Mesenchymal stem cell (in vitro differentiated cells and primary cell): ENCODE measurements around the gene MYO9A.

Experiments
- DNase-seq: peaks from one replicate; pipeline ENCODE4 v3.0.0-alpha.2; 2013
- H2AFZ ChIP-seq: one replicate; pipeline ENCODE4 v1.6.1; 2013; ENCODE audit warnings: low read depth, mild to moderate bottlenecking, control low read depth, inconsistent platforms, low read length, moderate library complexity
- H2AK5ac ChIP-seq: 2 replicates; pipeline ENCODE4 v1.6.1; 2013; ENCODE audit warnings: low read length, moderate library complexity, mild to moderate bottlenecking, inconsistent platforms; ENCODE audit not compliant: severe bottlenecking
- H2BK120ac ChIP-seq: one replicate; pipeline ENCODE4 v1.6.1; 2013; ENCODE audit warnings: low read depth, mild to moderate bottlenecking, inconsistent platforms, low read length, moderate library complexity
- H2BK12ac ChIP-seq, 2 experiments: one replicate each; pipeline ENCODE4 v1.6.1; 2013; ENCODE audit warnings: inconsistent platforms in 2 of 2, low read length in 2 of 2, mild to moderate bottlenecking in 2 of 2, moderate library complexity in 2 of 2, control low read depth in 1 of 2
- H2BK15ac ChIP-seq: one replicate; pipeline ENCODE4 v1.6.1; 2013; ENCODE audit warnings: mild to moderate bottlenecking, low read depth, inconsistent platforms; ENCODE audit not compliant: poor library complexity, severe bottlenecking
- H2BK5ac ChIP-seq: 2 replicates; pipeline ENCODE4 v1.6.1; 2013; ENCODE audit warnings: low read depth, mild to moderate bottlenecking, low read length, control low read depth, inconsistent platforms; ENCODE audit not compliant: poor library complexity, severe bottlenecking
- H3K14ac ChIP-seq, 2 experiments: one replicate each; pipeline ENCODE4 v1.6.1; 2013; ENCODE audit warnings: inconsistent platforms in 2 of 2, low read length in 2 of 2, control low read depth in 1 of 2, mild to moderate bottlenecking in 1 of 2, moderate library complexity in 1 of 2
- H3K18ac ChIP-seq, 2 experiments: one replicate each; pipeline ENCODE4 v1.6.1; 2013; ENCODE audit warnings: inconsistent platforms in 2 of 2, low read length in 2 of 2, control low read depth in 1 of 2, low read depth in 1 of 2, mild to moderate bottlenecking in 1 of 2
- H3K23ac ChIP-seq, 2 experiments: one replicate each; pipeline ENCODE4 v1.6.1; 2013; ENCODE audit warnings: inconsistent platforms in 2 of 2, low read length in 2 of 2, mild to moderate bottlenecking in 2 of 2, moderate library complexity in 2 of 2, control low read depth in 1 of 2
- H3K27ac ChIP-seq: 2 replicates; pipeline ENCODE4 v1.5.1; 2013; ENCODE audit warnings: mild to moderate bottlenecking, moderate library complexity, low read length, control low read depth, inconsistent platforms; ENCODE audit not compliant: poor library complexity, severe bottlenecking
- H3K27me3 ChIP-seq, 2 experiments: 2 replicates each; pipeline versions ENCODE4 v1.6.1 to v1.7.0; 2013; ENCODE audit warnings: low read length in 2 of 2, mild to moderate bottlenecking in 2 of 2, moderate library complexity in 2 of 2, control low read depth in 1 of 2, inconsistent platforms in 1 of 2; ENCODE audit not compliant: control insufficient read depth in 1 of 2, insufficient read depth in 1 of 2
- H3K36me3 ChIP-seq, 2 experiments: 2 replicates each; pipeline versions ENCODE4 v1.6.1 to v1.7.0; 2013; ENCODE audit warnings: low read length in 2 of 2, control low read depth in 1 of 2, inconsistent platforms in 1 of 2, low read depth in 1 of 2, mild to moderate bottlenecking in 1 of 2; ENCODE audit not compliant: insufficient read depth in 2 of 2, control insufficient read depth in 1 of 2
- H3K4ac ChIP-seq, 2 experiments: one replicate each; pipeline ENCODE4 v1.6.1; 2013; ENCODE audit warnings: inconsistent platforms in 2 of 2, low read length in 2 of 2, mild to moderate bottlenecking in 2 of 2, moderate library complexity in 2 of 2, control low read depth in 1 of 2, low read depth in 1 of 2
- H3K4me1 ChIP-seq: 2 replicates; pipeline ENCODE4 v1.6.1; 2013; ENCODE audit warnings: low read depth, low read length, control low read depth; ENCODE audit not compliant: control insufficient read depth, insufficient read depth
- H3K4me2 ChIP-seq: 2 replicates; pipeline ENCODE4 v1.6.1; 2013; ENCODE audit warnings: low read length, mild to moderate bottlenecking, inconsistent platforms; ENCODE audit not compliant: poor library complexity, severe bottlenecking
- H3K4me3 ChIP-seq, 2 experiments: 2 replicates each; pipeline versions ENCODE4 v1.5.1 to v1.7.0; 2013; ENCODE audit warnings: low read length in 2 of 2, mild to moderate bottlenecking in 2 of 2, control low read depth in 1 of 2, low read depth in 1 of 2; ENCODE audit not compliant: insufficient read depth in 1 of 2
- H3K79me1 ChIP-seq: replicated peaks from 2 replicates; pipeline ENCODE4 v1.6.1; 2013; ENCODE audit warnings: mild to moderate bottlenecking, control low read depth, low read length, inconsistent platforms; ENCODE audit not compliant: poor library complexity, severe bottlenecking
- H3K9ac ChIP-seq: 2 replicates; pipeline ENCODE4 v1.7.0; 2013; ENCODE audit warnings: mild to moderate bottlenecking, low read length, moderate library complexity
- H3K9me3 ChIP-seq: 2 replicates; pipeline ENCODE4 v1.7.0; 2013; ENCODE audit warnings: mild to moderate bottlenecking, low read length; ENCODE audit not compliant: control insufficient read depth
- H4K8ac ChIP-seq: one replicate; pipeline ENCODE4 v1.6.1; 2013; ENCODE audit warnings: inconsistent platforms, mild to moderate bottlenecking, low read length, moderate library complexity
- H4K91ac ChIP-seq: one replicate; pipeline ENCODE4 v1.6.1; 2013; ENCODE audit warnings: mild to moderate bottlenecking, low read length, inconsistent platforms
- WGBS: methylation state at CpG from one replicate; pipeline ENCODE4 v1.1.7; 2013; ENCODE audit warnings: mixed read lengths; 5-methylcytosine and 5-hydroxymethylcytosine counted together

The MYO9A gene

GRCh38 chr15:71844916-71845315 is 273.0 kb downstream of the MYO9A start:
- H3K79me1 ChIP-seq = no peaks in the 10 kb centered on the region
- H2AFZ ChIP-seq = no peak overlapping the region
- H2AK5ac ChIP-seq = no peak overlapping the region
- H3K4me1 ChIP-seq = no peaks in the 10 kb centered on the region
- DNase-seq = no peak
- H3K23ac ChIP-seq = no peak overlapping the region
- peaks cover 13 to 81% of the 10 kb centered on the region in 2 experiments for H3K36me3 ChIP-seq
- no peak overlapping the region for H3K27ac ChIP-seq
- no peak overlapping the region for H3K4me2 ChIP-seq
- no peak overlapping the region for H3K9ac ChIP-seq
- no peak overlapping the region for H2BK120ac ChIP-seq
- no peak overlapping the region for H4K8ac ChIP-seq
- no peak overlapping the region for H3K4ac ChIP-seq
- no peak overlapping the region for H4K91ac ChIP-seq
- no peak overlapping the region for H2BK12ac ChIP-seq
- H3K27me3 ChIP-seq = no peaks in the 10 kb centered on the region
- 100% methylated on average over 1 of the region's 2 CpGs for WGBS
- no peaks in the 10 kb centered on the region for H3K9me3 ChIP-seq
- no peak overlapping the region for H3K18ac ChIP-seq
- H3K4me3 ChIP-seq = no peak overlapping the region
- no peak overlapping the region for H3K14ac ChIP-seq
- no peak overlapping the region for H2BK5ac ChIP-seq
- no peak overlapping the region for H2BK15ac ChIP-seq

GRCh38 chr15:71841563-71841962 is 276.4 kb downstream of the MYO9A start:
- Histone ChIP-seq H2BK15ac (no peak overlapping the region), H4K91ac (no peak overlapping the region), H2BK120ac (no peak overlapping the region), H3K27ac (no peak overlapping the region), H3K4me2 (no peak overlapping the region), H3K27me3 (no peaks in the 10 kb centered on the region), H3K36me3 (peaks cover 8 to 63% of the 10 kb centered on the region in 2 experiments), H3K9ac (no peak overlapping the region), H3K14ac (no peak overlapping the region), H3K18ac (no peak overlapping the region), H3K4ac (no peak overlapping the region), H3K23ac (no peak overlapping the region), H2AK5ac (no peak overlapping the region), H4K8ac (no peak overlapping the region), H3K4me1 (no peaks in the 10 kb centered on the region), H3K4me3 (no peak overlapping the region), H2AFZ (no peak overlapping the region), H2BK5ac (no peak overlapping the region), H3K9me3 (no peaks in the 10 kb centered on the region), H2BK12ac (no peak overlapping the region), H3K79me1 (no peaks in the 10 kb centered on the region)
- no peak for DNase-seq
- 96% methylated on average over 2 of the region's 3 CpGs for WGBS

- Histone ChIP-seq H3K14ac (no peak overlapping the region), H2BK5ac (no peak overlapping the region), H3K4me3 (no peak overlapping the region), H2AK5ac (no peak overlapping the region), H2BK15ac (no peak overlapping the region), H3K79me1 (peaks cover 1% of the 10 kb centered on the region), H3K27me3 (no peaks in the 10 kb centered on the region), H3K9ac (no peak overlapping the region), H3K18ac (no peak overlapping the region), H3K4me1 (no peaks in the 10 kb centered on the region), H3K4me2 (no peak overlapping the region), H3K36me3 (peaks cover 18 to 55% of the 10 kb centered on the region in 2 experiments), H3K4ac (no peak overlapping the region), H4K91ac (no peak overlapping the region), H2BK12ac (no peak overlapping the region), H2AFZ (no peak overlapping the region), H3K23ac (no peak overlapping the region), H3K9me3 (peaks cover 37% of the 10 kb centered on the region), H4K8ac (no peak overlapping the region), H3K27ac (no peak overlapping the region), H2BK120ac (no peak overlapping the region)
- no CpG with 5 or more reads among the region's 2 CpGs for WGBS
- DNase-seq = no peak
These were observed 287.0 kb downstream of the MYO9A start for GRCh38 chr15:71830981-71831380.

GRCh38 chr15:71826196-71826595 is 291.8 kb downstream of the MYO9A start:
- Histone ChIP-seq H3K4me2 (no peak overlapping the region), H3K36me3 (peaks cover 23 to 97% of the 10 kb centered on the region in 2 experiments)

More at GRCh38 chr15:71826196-71826595, 291.8 kb downstream of the MYO9A start:
- Histone ChIP-seq H2AFZ (no peak overlapping the region), H2BK15ac (no peak overlapping the region), H3K4me1 (no peaks in the 10 kb centered on the region), H3K27me3 (no peaks in the 10 kb centered on the region), H3K4me3 (no peak overlapping the region), H3K14ac (no peak overlapping the region), H2BK5ac (no peak overlapping the region), H4K8ac (no peak overlapping the region), H2AK5ac (no peak overlapping the region), H3K9ac (no peak overlapping the region), H2BK120ac (no peak overlapping the region), H3K79me1 (peaks cover 1% of the 10 kb centered on the region), H3K9me3 (peaks cover 84% of the 10 kb centered on the region), H4K91ac (no peak overlapping the region), H3K27ac (no peak overlapping the region), H3K18ac (no peak overlapping the region), H2BK12ac (no peak overlapping the region), H3K23ac (no peak overlapping the region), H3K4ac (no peak overlapping the region)
- WGBS = 89% methylated on average over 4 of the region's 5 CpGs
- DNase-seq = no peak
